GM21723 (cell line): Measurements from ENCODE around the gene ANAPC10.
A peak's percentile ranks its signal among the peaks of the same experiment; 100 is the strongest.
"Not testable (repeated sequence)": the region's sequence is repeated elsewhere in the genome, so short reads cannot be mapped to it uniquely, and the experiment has no call there.

Experiments used
- ATAC-seq: cut with Tn5 transposase; IDR thresholded peaks from one replicate; pipeline ENCODE4 v1.9.1; 2021; ENCODE audit warnings: mild to moderate bottlenecking, moderate library complexity; ENCODE audit not compliant: unreplicated experiment

The ANAPC10 gene

GRCh38 chr4:145097821-145098674 lies at the start of gene ANAPC10, which contains the start of gene ABCE1:
Gene ANAPC10, minus strand, starts transcription at chr4:145098196. Its CDS starts 2,097 bp downstream, at chr4:145096099.
Gene ABCE1, plus strand, starts transcription at chr4:145098311. Its CDS starts 6,102 bp downstream, at chr4:145104413.
- ATAC-seq, result peak; percentile 82

- not testable (repeated sequence) for ATAC-seq
These were observed 38.2 kb upstream of the ANAPC10 start for GRCh38 chr4:145136219-145136618.

- peak; percentile 78 for ATAC-seq
These were observed 34.6 kb upstream of the ANAPC10 start for GRCh38 chr4:145132511-145133098.

GRCh38 chr4:145131848-145132247 lies 33.9 kb upstream of the ANAPC10 start:
- no peak for ATAC-seq

GRCh38 chr4:145130788-145131399 lies 32.9 kb upstream of the ANAPC10 start:
- ATAC-seq, result no peak

GRCh38 chr4:145130130-145130529 lies 32.1 kb upstream of the ANAPC10 start:
- no peak for ATAC-seq

GRCh38 chr4:145125396-145125795 lies 27.4 kb upstream of the ANAPC10 start:
- no peak for ATAC-seq

- ATAC-seq, result no peak
These were observed 10.1 kb upstream of the ANAPC10 start for GRCh38 chr4:145108128-145108527.

- ATAC-seq, result no peak
These were observed 9.1 kb upstream of the ANAPC10 start for GRCh38 chr4:145107126-145107525.

- no peak for ATAC-seq
These were observed 5.5 kb upstream of the ANAPC10 start for GRCh38 chr4:145103496-145103895.

- ATAC-seq, result no peak
These were observed 4.6 kb upstream of the ANAPC10 start for GRCh38 chr4:145102619-145103018.

GRCh38 chr4:145101091-145101490 lies 3.1 kb upstream of the ANAPC10 start:
- ATAC-seq, result no peak

GRCh38 chr4:145099653-145100052 lies 1.7 kb upstream of the ANAPC10 start:
- no peak for ATAC-seq

GRCh38 chr4:145098675-145099037 lies 660 bp upstream of the ANAPC10 start:
- ATAC-seq, result peak; percentile 29

- peak; percentile 4 for ATAC-seq
These were observed 620 bp downstream of the ANAPC10 start for GRCh38 chr4:145097331-145097820.

- ATAC-seq, result no peak
These were observed 4.4 kb downstream of the ANAPC10 start for GRCh38 chr4:145093638-145094037.

- no peak for ATAC-seq
These were observed 7.6 kb downstream of the ANAPC10 start for GRCh38 chr4:145090380-145090779.

- no peak for ATAC-seq
These were observed 13.9 kb downstream of the ANAPC10 start for GRCh38 chr4:145083891-145084605.

GRCh38 chr4:145081756-145082155 lies 16.2 kb downstream of the ANAPC10 start:
- no peak for ATAC-seq

- ATAC-seq, result no peak
These were observed 21.5 kb downstream of the ANAPC10 start for GRCh38 chr4:145076469-145076855.
